ENCODE data around the gene ZNF212. TPM values are rescaled to one million over a fixed set of nuclear protein-coding genes. Genes with fewer than 3 reads are reported as not detected.

ZNF212 gene
- 5.8 and 6.1 TPM in 2 replicates for total RNA-seq

DNA sequence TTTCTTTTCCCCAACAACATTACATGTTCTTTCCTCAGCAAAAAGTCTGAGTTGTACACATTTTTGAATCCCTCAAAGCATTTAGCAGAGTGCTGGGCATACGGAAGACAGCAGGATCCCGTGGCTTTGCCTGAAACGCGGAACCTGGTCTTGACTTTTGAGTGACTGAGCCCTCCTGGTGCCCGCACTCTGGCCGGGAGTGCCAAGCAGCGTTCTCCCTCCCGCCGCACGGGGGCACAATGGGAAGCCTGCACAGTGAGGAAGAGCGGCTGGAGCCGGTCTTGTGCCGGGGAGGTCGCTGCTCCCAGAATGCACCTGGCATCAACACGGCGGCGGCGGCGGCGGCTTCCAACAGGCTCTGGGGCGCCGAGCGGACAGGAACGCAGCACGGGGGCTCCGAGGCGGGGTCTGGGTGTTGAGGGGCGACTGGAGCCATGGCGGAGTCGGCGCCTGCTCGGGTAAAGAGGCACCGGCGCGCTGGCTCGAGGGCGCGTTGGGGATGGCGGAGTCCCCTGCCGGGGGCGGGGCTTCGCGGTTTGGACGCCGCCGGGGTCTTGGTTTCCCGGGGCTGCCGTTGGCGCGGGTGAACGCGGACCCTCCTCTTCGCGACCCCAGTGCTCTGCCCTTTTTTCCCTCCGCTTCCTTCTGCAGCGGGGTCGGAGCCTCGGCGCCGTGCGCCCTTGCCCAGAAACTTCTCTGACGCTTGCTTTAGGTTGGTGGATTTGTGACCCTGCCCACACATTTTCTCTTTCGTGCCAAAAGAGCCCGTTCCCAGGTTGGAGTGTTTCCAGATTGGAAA, at the start of gene ZNF212:
Gene ZNF212, plus strand, starts transcription at position 307 of the 799 bp plus-strand sequence. Its CDS starts 128 bp downstream, at position 435.
- Histone ChIP-seq H3K27me3 (ENCODE audit: control insufficient read depth, insufficient read depth, low read length) (no peaks in the 10 kb centered on the region), H3K36me3 (ENCODE audit: control insufficient read depth, insufficient read depth, low read length) (no peaks in the 10 kb centered on the region), H3K4me3 (ENCODE audit: low read depth, low read length) (peak within 1 kb of the TSS; percentile 75)
- DNase-seq (ENCODE audit: low read depth), result peak; percentile 81
- FAIRE-seq, result no peak
- TF ChIP-seq CTCF (IDR thresholded peaks at IDR 0.05; ENCODE audit: insufficient read depth, low read length, severe bottlenecking), result peak; percentile 89

- FAIRE-seq (no peak), DNase-seq (ENCODE audit: low read depth) (no peak)
- no peaks in the 10 kb centered on the region for H3K27me3 ChIP-seq (ENCODE audit: control insufficient read depth, insufficient read depth, low read length)
- H3K4me3 ChIP-seq (ENCODE audit: low read depth, low read length), result no peak overlapping the region
- no peak for TF ChIP-seq CTCF (IDR thresholded peaks at IDR 0.05; ENCODE audit: insufficient read depth, low read length, severe bottlenecking)
- H3K36me3 ChIP-seq (ENCODE audit: control insufficient read depth, insufficient read depth, low read length), result no peaks in the 10 kb centered on the region
These were observed 47.6 kb upstream of the ZNF212 start for GRCh38 chr7:149191851-149192250.

DNA sequence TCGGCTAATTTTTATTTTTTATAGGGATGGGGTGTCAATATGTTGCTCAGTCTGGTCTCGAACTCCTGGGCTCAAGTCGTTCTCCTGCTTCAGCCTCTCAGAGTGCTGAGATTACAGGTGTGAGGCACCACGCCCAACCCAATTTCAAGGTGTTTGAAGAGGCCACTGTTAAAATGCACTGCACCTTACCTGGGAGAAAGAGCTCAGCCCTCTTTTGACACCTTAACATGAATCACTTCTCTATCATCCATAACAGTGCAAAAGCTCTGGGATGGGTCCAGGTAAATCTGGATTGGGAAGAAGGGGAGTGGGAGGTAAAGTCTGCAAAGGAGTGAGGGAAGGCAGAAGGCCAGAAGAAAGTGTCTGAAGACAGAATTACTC, 44.7 kb upstream of the ZNF212 start:
- TF ChIP-seq CTCF (IDR thresholded peaks at IDR 0.05; ENCODE audit: insufficient read depth, low read length, severe bottlenecking), result no peak
- Histone ChIP-seq H3K27me3 (ENCODE audit: control insufficient read depth, insufficient read depth, low read length) (no peaks in the 10 kb centered on the region), H3K36me3 (ENCODE audit: control insufficient read depth, insufficient read depth, low read length) (peaks cover 10% of the 10 kb centered on the region), H3K4me3 (ENCODE audit: low read depth, low read length) (peak overlapping the region; percentile 73)
- peak; percentile 46 for DNase-seq (ENCODE audit: low read depth)
- FAIRE-seq, result no peak

DNA sequence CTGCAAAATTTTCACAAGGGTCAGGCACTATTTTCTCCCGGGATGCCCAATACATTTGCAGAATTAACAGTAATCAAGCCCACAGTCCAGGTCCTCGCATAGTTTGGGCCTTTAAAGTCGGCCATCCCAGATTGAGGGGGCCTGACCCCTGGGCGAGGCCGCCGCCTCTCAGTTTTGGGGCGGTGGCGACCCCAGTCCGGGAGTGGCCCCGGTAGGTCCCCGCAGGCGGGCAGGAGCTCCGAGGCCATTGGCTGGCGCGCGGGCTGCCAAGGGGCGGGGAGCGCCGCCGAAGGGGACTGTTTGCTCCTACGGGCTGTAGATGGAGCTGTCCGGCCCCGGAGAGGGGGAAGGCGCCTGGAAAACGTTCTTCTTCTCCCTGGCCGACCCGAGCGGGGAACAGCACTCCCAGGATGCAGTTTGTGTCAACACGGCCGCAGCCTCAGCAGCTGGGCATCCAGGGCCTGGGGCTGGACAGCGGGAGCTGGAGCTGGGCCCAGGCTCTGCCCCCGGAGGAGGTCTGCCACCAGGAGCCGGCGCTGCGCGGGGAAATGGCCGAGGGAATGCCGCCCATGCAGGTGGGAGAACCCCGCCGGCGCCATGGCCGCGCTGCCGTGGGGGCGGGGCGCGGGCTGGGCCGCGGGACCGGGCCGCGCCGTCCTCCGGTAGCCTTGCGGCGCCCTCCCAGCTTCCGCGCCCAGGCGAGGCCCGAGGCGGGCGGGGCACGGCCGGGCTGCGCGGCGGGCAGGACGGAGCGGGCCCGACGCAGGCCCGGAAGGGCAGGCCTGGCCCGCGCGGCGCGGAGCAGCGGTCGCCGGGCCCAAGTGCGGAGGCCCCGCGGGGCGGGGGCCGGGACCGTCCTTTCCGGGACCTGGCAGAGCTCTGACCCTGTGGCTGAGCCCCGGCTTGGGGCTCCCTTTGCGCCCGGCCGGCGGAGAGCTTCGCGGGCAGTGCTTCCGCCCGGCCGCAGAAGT, 44.0 kb upstream of the ZNF212 start, which contains the start of gene ZNF282:
Gene ZNF282, plus strand, starts transcription at position 367 of the 971 bp plus-strand sequence. Its CDS starts 44 bp downstream, at position 411.
- Histone ChIP-seq H3K4me3 (ENCODE audit: low read depth, low read length) (peak within 1 kb of the TSS; percentile 73), H3K36me3 (ENCODE audit: control insufficient read depth, insufficient read depth, low read length) (peaks cover 14% of the 10 kb centered on the region), H3K27me3 (ENCODE audit: control insufficient read depth, insufficient read depth, low read length) (no peaks in the 10 kb centered on the region)
- FAIRE-seq (no peak), DNase-seq (ENCODE audit: low read depth) (peak; percentile 78)
- peak; percentile 79 for TF ChIP-seq CTCF (IDR thresholded peaks at IDR 0.05; ENCODE audit: insufficient read depth, low read length, severe bottlenecking)

DNA sequence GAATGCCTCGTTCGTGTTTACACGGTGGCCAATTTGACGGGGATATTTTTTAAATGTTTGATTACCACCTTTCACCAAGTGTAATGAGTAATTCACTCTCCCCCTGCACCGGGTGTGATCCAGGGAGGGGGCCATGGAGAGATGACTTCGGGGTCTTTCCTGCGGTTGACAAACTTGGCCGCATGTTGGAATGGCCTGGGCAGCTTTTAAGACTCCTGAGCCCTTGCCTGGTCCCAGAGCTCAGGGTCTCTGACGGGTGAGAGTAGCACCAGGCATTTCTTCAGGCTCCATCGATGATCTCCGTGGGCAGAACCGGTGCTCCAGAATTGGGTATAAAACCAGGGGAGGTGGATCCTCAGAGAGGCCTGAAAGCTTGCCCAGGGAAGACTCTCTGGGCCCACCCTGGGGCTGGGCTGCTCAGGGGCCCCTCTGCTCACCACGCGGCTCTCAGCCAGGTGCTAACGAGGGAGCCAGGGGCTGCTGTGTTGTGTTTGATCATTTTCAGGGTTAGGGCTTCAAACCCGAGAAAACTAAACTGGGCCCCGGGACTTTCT, 43.2 kb upstream of the ZNF212 start:
- DNase-seq (ENCODE audit: low read depth) (no peak), FAIRE-seq (no peak)
- no peaks in the 10 kb centered on the region for H3K27me3 ChIP-seq (ENCODE audit: control insufficient read depth, insufficient read depth, low read length)
- H3K4me3 ChIP-seq (ENCODE audit: low read depth, low read length), result peak overlapping the region; percentile 73
- peaks cover 14% of the 10 kb centered on the region for H3K36me3 ChIP-seq (ENCODE audit: control insufficient read depth, insufficient read depth, low read length)
- no peak for TF ChIP-seq CTCF (IDR thresholded peaks at IDR 0.05; ENCODE audit: insufficient read depth, low read length, severe bottlenecking)

Data from bronchial epithelial cell (primary cell).